ENCODE data around the gene HELZ. TPM values are rescaled to one million over a fixed set of nuclear protein-coding genes. Genes with fewer than 3 reads are reported as not detected.
"Not testable (repeated sequence)": the region's sequence is repeated elsewhere in the genome, so short reads cannot be mapped to it uniquely, and the experiment has no call there.

HELZ gene
- total RNA-seq, 8 experiments from 2014 or later = 22.0 to 106 (median 27.4) TPM

DNA sequence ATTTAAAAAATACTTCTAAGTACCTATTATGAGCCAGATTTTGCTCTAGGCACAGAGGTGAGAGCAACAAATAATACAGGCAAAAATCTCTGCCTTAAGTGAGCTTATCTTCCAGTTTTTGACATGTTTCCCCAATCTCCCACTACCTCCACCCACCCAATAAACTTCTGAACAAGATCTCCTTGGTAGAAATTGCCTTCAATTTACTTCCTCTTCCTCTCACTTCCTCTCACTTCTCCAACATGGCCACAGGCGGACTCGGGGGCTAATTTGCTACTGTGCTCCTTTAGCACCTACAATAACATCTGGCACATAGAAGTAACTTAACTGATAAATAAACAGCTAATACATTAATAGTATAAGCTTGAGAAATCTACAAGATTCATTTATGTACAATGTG lies 118.0 kb downstream of the HELZ start:
- in situ Hi-C loops (cut with MboI; ENCODE audit: low pct_unique_long_range_greater_than_20kb in 2 of 9, low sequenced_read_pairs in 9 of 9, unreplicated experiment in 9 of 9) = loop anchor here in 1 of 9 experiments (25.0 kb wide), 1 partner anchor 110 kb away; the partner anchor contains the start of gene HELZ
- 31 to 83% (median 82%) methylated on average over 1 to 2 of the region's 2 CpGs; no CpG with 5 or more reads in 6 of the 10 experiments for WGBS, 10 experiments

GRCh38 chr17:67126543-67126942 lies 118.5 kb downstream of the HELZ start:
- not testable (repeated sequence) for H3K27ac ChIP-seq; H3K4me3 ChIP-seq; H3K4me1 ChIP-seq (replicated peaks in 1 of 2); ATAC-seq (replicated peaks in 6 of 8)
- 93 to 100% (median 94%) methylated on average over 1 to 6 of the region's 6 CpGs; no CpG with 5 or more reads in 5 of the 10 experiments for WGBS, 10 experiments
- in situ Hi-C loops (cut with MboI; ENCODE audit: low pct_unique_long_range_greater_than_20kb in 2 of 9, low sequenced_read_pairs in 9 of 9, unreplicated experiment in 9 of 9) = loop anchor here in 1 of 9 experiments (25.0 kb wide), 1 partner anchor 111 kb away; the partner anchor contains the start of gene HELZ

More for the DNA sequence above, 118.0 kb downstream of the HELZ start:
- H3K4me1 ChIP-seq (replicated peaks in 1 of 2) = no peaks in the 10 kb centered on the region
- no peak overlapping the region for H3K4me3 ChIP-seq
- no peak for ATAC-seq (replicated peaks in 6 of 8)
- no peak overlapping the region for H3K27ac ChIP-seq

- H3K4me3 ChIP-seq = no peak overlapping the region
- H3K27ac ChIP-seq = no peak overlapping the region
- 78 to 100% (median 100%) methylated on average over 1 of the region's 1 CpG; no CpG with 5 or more reads in 5 of the 10 experiments for WGBS, 10 experiments
- peak in 1 of 8 experiments; percentile 11 for ATAC-seq (replicated peaks in 6 of 8)
- H3K4me1 ChIP-seq (replicated peaks in 1 of 2) = no peaks in the 10 kb centered on the region
- in situ Hi-C loops (cut with MboI; ENCODE audit: low pct_unique_long_range_greater_than_20kb in 2 of 9, low sequenced_read_pairs in 9 of 9, unreplicated experiment in 9 of 9) = loop anchor here in 1 of 9 experiments (25.0 kb wide), 1 partner anchor 111 kb away; the partner anchor contains the start of gene HELZ
Measured at GRCh38 chr17:67125924-67126323, 119.1 kb downstream of the HELZ start.

GRCh38 chr17:67125417-67125816 lies 119.6 kb downstream of the HELZ start:
- WGBS, 10 experiments = 40 to 75% (median 56%) methylated on average over 1 of the region's 1 CpG; no CpG with 5 or more reads in 7 of the 10 experiments
- H3K4me3 ChIP-seq = no peak overlapping the region
- in situ Hi-C loops (cut with MboI; ENCODE audit: low pct_unique_long_range_greater_than_20kb in 2 of 9, low sequenced_read_pairs in 9 of 9, unreplicated experiment in 9 of 9) = loop anchor here in 1 of 9 experiments (25.0 kb wide), 1 partner anchor 112 kb away; the partner anchor contains the start of gene HELZ
- no peak overlapping the region for H3K27ac ChIP-seq
- peak in 3 of 8 experiments; percentile 28 to 54 (median 34) for ATAC-seq (replicated peaks in 6 of 8)
- no peaks in the 10 kb centered on the region for H3K4me1 ChIP-seq (replicated peaks in 1 of 2)

DNA sequence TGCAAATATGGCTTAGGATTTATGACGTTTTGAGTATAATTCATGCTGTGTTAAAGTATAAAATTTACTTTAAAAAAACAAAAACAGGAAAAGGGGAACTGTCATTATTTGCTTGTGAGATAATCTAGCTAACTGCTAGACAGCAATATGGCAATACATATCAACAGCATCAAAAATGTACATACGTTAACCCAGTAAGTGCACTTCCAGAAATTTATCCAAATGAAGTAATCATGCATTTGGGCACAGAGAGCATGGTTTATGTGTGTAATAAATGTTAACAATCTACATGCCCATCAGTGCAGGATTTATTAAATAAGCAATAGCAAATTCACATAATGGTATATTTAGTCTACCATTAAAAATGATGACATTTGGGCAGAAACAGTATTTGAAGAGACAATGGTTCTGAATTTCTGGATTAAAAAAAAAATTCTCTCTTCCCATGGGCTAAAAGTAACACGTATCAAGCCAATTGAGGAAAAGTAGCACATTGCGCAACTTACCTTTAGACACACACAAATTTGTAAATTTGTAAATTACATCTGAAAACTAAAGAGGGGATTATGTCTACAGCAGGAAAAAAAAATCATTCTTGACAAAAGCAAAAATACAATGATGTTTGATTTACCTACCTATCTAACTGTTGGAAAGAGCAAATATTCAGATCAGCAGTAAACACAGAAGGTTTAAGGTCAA lies 120.4 kb downstream of the HELZ start:
- H3K4me3 ChIP-seq = no peak overlapping the region
- in situ Hi-C loops (cut with MboI; ENCODE audit: low pct_unique_long_range_greater_than_20kb in 2 of 9, low sequenced_read_pairs in 9 of 9, unreplicated experiment in 9 of 9) = loop anchor here in 1 of 9 experiments (25.0 kb wide), 1 partner anchor 113 kb away; the partner anchor contains the start of gene HELZ
- no peak overlapping the region for H3K27ac ChIP-seq
- peak in 2 of 8 experiments; percentile 43 to 72 for ATAC-seq (replicated peaks in 6 of 8)
- 38 to 100% (median 85%) methylated on average over 2 to 4 of the region's 4 CpGs for WGBS, 10 experiments
- H3K4me1 ChIP-seq (replicated peaks in 1 of 2) = no peaks in the 10 kb centered on the region

GRCh38 chr17:67123699-67124098 lies 121.3 kb downstream of the HELZ start:
- in situ Hi-C loops (cut with MboI; ENCODE audit: low pct_unique_long_range_greater_than_20kb in 2 of 9, low sequenced_read_pairs in 9 of 9, unreplicated experiment in 9 of 9) = no loop called here

DNA sequence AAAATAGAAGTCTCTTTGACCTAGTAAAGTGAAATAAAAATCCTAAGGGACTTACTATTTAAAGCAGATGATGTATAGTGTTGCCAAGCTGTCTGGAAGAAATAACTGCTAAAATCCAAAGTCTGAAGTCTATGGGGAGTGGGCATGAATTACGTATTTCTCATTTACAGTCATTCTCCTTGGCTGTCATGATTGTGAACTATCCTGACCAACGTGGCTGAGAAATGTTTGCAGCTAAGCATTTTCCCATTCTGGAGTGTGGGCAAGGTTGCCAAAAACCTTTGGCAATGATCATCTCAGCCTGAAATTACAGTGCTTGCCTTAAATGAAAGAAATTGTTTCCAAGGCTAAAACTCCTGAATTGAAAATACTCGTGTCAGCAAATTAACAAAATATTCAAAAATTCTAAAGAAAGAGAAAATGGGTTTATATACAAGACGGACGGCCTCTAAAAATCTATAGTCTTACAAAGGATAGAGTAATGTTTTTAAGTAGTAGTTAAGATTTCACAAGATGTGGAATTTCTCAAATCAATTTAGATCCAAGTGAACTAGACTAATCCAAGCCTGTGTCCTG lies 123.6 kb downstream of the HELZ start:
- 39 to 100% (median 89%) methylated on average over 3 to 5 of the region's 5 CpGs for WGBS, 10 experiments
- Histone ChIP-seq H3K4me1 (replicated peaks in 1 of 2) (no peaks in the 10 kb centered on the region), H3K4me3 (no peak overlapping the region), H3K27ac (no peak overlapping the region)
- in situ Hi-C loops (cut with MboI; ENCODE audit: low pct_unique_long_range_greater_than_20kb in 2 of 9, low sequenced_read_pairs in 9 of 9, unreplicated experiment in 9 of 9) = no loop called here
- ATAC-seq (replicated peaks in 6 of 8) = peak in 1 of 8 experiments; percentile 48

More at GRCh38 chr17:67123699-67124098, 121.3 kb downstream of the HELZ start:
- no peak overlapping the region for H3K27ac ChIP-seq
- no peak overlapping the region for H3K4me3 ChIP-seq
- ATAC-seq (replicated peaks in 6 of 8) = no peak
- no peaks in the 10 kb centered on the region for H3K4me1 ChIP-seq (replicated peaks in 1 of 2)

DNA sequence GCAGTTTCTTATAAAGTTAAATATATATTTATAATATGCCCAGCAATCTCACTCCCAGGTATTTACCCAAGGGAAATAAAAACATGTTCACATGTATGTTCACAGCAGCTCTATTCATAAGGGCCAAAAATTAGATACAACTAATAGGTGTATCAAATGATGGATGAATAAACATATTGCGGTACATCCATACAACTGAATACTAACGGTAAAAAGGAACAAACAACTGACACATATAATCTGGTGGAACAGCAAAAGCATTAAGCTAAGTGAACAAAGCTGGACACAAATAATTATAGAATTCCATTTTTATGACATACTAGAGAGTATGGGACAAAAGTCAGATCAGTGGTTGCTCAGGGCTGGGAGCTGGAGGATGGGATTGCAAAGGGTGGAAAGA lies 125.9 kb downstream of the HELZ start:
- in situ Hi-C loops (cut with MboI; ENCODE audit: low pct_unique_long_range_greater_than_20kb in 2 of 9, low sequenced_read_pairs in 9 of 9, unreplicated experiment in 9 of 9) = no loop called here
- no peak for ATAC-seq (replicated peaks in 6 of 8)
- Histone ChIP-seq H3K27ac (no peak overlapping the region), H3K4me1 (replicated peaks in 1 of 2) (no peaks in the 10 kb centered on the region), H3K4me3 (no peak overlapping the region)
- 91 to 100% (median 100%) methylated on average over 1 to 2 of the region's 2 CpGs; no CpG with 5 or more reads in 1 of the 10 experiments for WGBS, 10 experiments

DNA sequence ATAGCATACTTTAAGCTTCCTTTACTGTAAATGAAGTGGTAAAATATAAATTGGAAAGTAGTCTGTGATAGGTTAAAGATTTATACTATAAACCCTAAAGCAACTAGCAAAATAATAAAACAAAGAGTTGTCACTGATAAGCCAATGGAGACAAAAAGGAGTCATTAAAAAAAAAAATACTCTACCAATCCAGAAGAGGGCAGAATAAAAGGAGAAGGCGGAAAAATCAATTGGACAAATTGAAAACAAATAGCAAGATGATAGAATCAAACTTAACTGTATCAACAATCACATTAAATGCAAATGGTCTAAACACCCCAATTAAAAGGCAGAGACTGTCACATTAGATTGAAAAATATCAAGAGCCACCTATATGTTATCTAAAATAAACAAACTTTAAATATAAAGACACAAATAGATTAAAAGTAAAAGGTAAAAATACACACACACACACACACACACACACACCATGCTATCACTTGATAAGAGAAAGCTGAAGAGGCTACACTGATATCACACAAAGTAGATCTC lies 128.9 kb downstream of the HELZ start:
- ATAC-seq (replicated peaks in 6 of 8) = no peak
- in situ Hi-C loops (cut with MboI; ENCODE audit: low pct_unique_long_range_greater_than_20kb in 2 of 9, low sequenced_read_pairs in 9 of 9, unreplicated experiment in 9 of 9) = no loop called here
- Histone ChIP-seq H3K27ac (no peak overlapping the region), H3K4me3 (no peak overlapping the region), H3K4me1 (replicated peaks in 1 of 2) (no peaks in the 10 kb centered on the region)
- 86 to 100% (median 100%) methylated on average over 1 of the region's 1 CpG for WGBS, 10 experiments

DNA sequence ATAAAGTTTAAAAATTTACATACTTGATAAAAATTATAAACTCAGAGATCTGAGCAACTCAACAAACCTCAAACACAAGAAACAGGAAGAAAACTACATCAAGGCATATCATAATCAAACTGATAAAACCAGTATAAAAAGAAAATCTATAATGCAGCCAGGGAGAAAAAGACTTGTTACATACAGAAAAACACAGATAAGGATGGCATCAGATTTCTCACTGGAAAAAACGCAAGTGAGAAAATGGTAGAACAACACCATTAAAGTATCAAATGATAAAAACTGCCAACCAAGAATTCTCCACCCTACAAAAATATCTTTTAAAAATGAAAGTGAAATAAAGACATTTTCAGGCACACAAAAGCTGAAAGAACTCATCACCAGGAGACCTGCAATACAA lies 129.6 kb downstream of the HELZ start:
- ATAC-seq (replicated peaks in 6 of 8) = no peak
- in situ Hi-C loops (cut with MboI; ENCODE audit: low pct_unique_long_range_greater_than_20kb in 2 of 9, low sequenced_read_pairs in 9 of 9, unreplicated experiment in 9 of 9) = no loop called here
- Histone ChIP-seq H3K4me3 (no peak overlapping the region), H3K4me1 (replicated peaks in 1 of 2) (no peaks in the 10 kb centered on the region), H3K27ac (no peak overlapping the region)
- 57 to 100% (median 96%) methylated on average over 1 of the region's 1 CpG for WGBS, 10 experiments

GRCh38 chr17:67113486-67113885 lies 131.5 kb downstream of the HELZ start:
- in situ Hi-C loops (cut with MboI; ENCODE audit: low pct_unique_long_range_greater_than_20kb in 2 of 9, low sequenced_read_pairs in 9 of 9, unreplicated experiment in 9 of 9) = no loop called here
- H3K4me1 ChIP-seq (replicated peaks in 1 of 2) = no peaks in the 10 kb centered on the region
- no peak for ATAC-seq (replicated peaks in 6 of 8)
- H3K27ac ChIP-seq = no peak overlapping the region
- 67 to 100% (median 99%) methylated on average over 1 to 5 of the region's 5 CpGs; no CpG with 5 or more reads in 2 of the 10 experiments for WGBS, 10 experiments
- no peak overlapping the region for H3K4me3 ChIP-seq

GRCh38 chr17:67111808-67112207 lies 133.2 kb downstream of the HELZ start:
- no peak overlapping the region for H3K27ac ChIP-seq
- H3K4me3 ChIP-seq = no peak overlapping the region
- 60 to 100% (median 100%) methylated on average over 1 of the region's 1 CpG; no CpG with 5 or more reads in 4 of the 10 experiments for WGBS, 10 experiments
- in situ Hi-C loops (cut with MboI; ENCODE audit: low pct_unique_long_range_greater_than_20kb in 2 of 9, low sequenced_read_pairs in 9 of 9, unreplicated experiment in 9 of 9) = no loop called here
- no peak for ATAC-seq (replicated peaks in 6 of 8)
- no peaks in the 10 kb centered on the region for H3K4me1 ChIP-seq (replicated peaks in 1 of 2)

- no peaks in the 10 kb centered on the region for H3K4me1 ChIP-seq (replicated peaks in 1 of 2)
- no peak overlapping the region for H3K4me3 ChIP-seq
- in situ Hi-C loops (cut with MboI; ENCODE audit: low pct_unique_long_range_greater_than_20kb in 2 of 9, low sequenced_read_pairs in 9 of 9, unreplicated experiment in 9 of 9) = no loop called here
- no peak for ATAC-seq (replicated peaks in 6 of 8)
- H3K27ac ChIP-seq = no peak overlapping the region
- WGBS, 10 experiments = 77 to 100% (median 100%) methylated on average over 1 to 2 of the region's 2 CpGs; no CpG with 5 or more reads in 1 of the 10 experiments
Measured at GRCh38 chr17:67111327-67111726, 133.7 kb downstream of the HELZ start.

Data from motor neuron (in vitro differentiated cells).